PFSK-1 (cell line): ENCODE results near the gene HOXB6.

ENCODE experiments used
- FOXP2 ChIP-seq: optimal IDR thresholded peaks from 2 replicates; pipeline ENCODE3; 2011; ENCODE audit warnings: borderline replicate concordance, control low read depth, inconsistent platforms; ENCODE audit not compliant: insufficient read depth; ENCODE audit errors: extremely low read length, extremely low read depth
- POLR2AphosphoS5 ChIP-seq: IDR thresholded peaks from 2 replicates; pipeline ENCODE4 v1.6.1; 2012; ENCODE audit warnings: low read depth, mild to moderate bottlenecking, control low read depth, low read length, moderate library complexity
- REST ChIP-seq, 2 experiments: IDR thresholded peaks; 2 replicates each; pipeline versions ENCODE4 v1.6.1 to v1.8.0; 2011 to 2012; ENCODE audit warnings: low read depth in 2 of 2, low read length in 2 of 2, control low read depth in 1 of 2, inconsistent platforms in 1 of 2, mild to moderate bottlenecking in 1 of 2, moderate library complexity in 1 of 2; ENCODE audit not compliant: insufficient read depth in 1 of 2
- SIN3A ChIP-seq: IDR thresholded peaks from 2 replicates; pipeline ENCODE4 v1.6.1; 2012; ENCODE audit warnings: mild to moderate bottlenecking, low read length, moderate library complexity, borderline replicate concordance; ENCODE audit not compliant: insufficient read depth
- TAF1 ChIP-seq: IDR thresholded peaks from 2 replicates; pipeline ENCODE4 v1.6.1; 2012; ENCODE audit warnings: low read length, control low read depth, borderline replicate concordance; ENCODE audit not compliant: insufficient read depth

The HOXB6 gene

DNA sequence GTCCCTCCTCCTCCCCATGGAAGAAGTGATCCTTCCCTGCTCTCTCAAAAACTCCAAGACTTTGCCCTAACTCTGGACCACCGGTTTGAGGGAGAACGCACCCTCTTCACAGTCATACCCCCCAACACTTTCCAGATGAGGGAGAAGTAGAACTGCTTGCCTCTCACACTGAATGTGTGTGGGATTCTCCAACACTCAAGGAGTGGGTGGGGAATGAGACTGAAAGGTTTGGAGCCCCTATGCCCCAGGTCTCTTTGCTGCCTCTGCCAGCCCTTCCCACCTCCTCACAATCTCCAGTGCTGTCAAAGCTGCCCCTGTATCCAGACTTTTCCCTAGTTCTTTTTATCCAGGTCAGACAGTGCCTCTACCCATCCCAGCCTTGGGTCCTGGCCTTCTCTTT is 38.1 kb downstream of the HOXB6 start:
- TF ChIP-seq TAF1 (no peak), SIN3A (no peak), FOXP2 (no peak), REST (IDR thresholded peaks at IDR 0.05; ENCODE audit: insufficient read depth in 1 of 2, low read depth in 2 of 2, low read length in 2 of 2) (no peak), POLR2AphosphoS5 (no peak)

GRCh38 chr17:48565925-48566710 is 38.7 kb downstream of the HOXB6 start:
- TF ChIP-seq TAF1 (no peak), FOXP2 (no peak), SIN3A (no peak), POLR2AphosphoS5 (no peak), REST (IDR thresholded peaks at IDR 0.05; ENCODE audit: insufficient read depth in 1 of 2, low read depth in 2 of 2, low read length in 2 of 2) (no peak)

DNA sequence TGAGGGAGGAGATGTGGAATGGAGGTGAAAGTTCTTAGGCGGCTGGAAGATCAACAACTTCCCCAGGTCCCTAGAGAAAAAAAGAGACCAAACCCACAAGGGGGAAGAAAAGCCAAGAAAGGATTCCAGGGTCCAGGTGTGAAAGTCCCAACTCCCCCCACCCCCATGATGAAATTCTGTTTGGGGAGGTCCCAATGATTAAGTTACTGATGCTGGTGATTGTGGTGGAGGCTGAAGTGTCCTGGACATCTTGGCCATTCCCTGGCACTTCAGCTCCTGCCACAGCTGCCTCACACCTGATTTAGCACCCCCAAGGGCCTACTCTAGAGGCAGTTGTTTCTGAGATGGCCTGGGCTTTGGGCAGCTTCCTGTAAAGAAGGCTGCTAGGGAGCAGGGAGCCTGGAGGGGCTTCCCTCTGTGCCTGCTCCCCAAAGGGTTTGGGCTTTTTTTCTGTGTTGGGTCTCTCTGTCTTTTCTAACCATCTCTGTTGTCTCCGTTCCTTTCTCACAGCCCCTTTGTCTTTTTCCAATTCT is 39.7 kb downstream of the HOXB6 start:
- TF ChIP-seq FOXP2 (no peak), SIN3A (no peak), REST (IDR thresholded peaks at IDR 0.05; ENCODE audit: insufficient read depth in 1 of 2, low read depth in 2 of 2, low read length in 2 of 2) (no peak), TAF1 (no peak), POLR2AphosphoS5 (no peak)

GRCh38 chr17:48564188-48565021 is 40.4 kb downstream of the HOXB6 start:
- no peak for TF ChIP-seq TAF1
- TF ChIP-seq SIN3A = no peak
- TF ChIP-seq FOXP2 = no peak
- TF ChIP-seq POLR2AphosphoS5 = no peak
- no peak for TF ChIP-seq REST (IDR thresholded peaks at IDR 0.05; ENCODE audit: insufficient read depth in 1 of 2, low read depth in 2 of 2, low read length in 2 of 2)
